GM21786 (cell line): ENCODE results near the gene SIM2.

Experiments used
- ATAC-seq: cut with Tn5 transposase; IDR thresholded peaks from one replicate; pipeline ENCODE4 v1.9.1; 2021; ENCODE audit not compliant: unreplicated experiment

SIM2 gene

DNA sequence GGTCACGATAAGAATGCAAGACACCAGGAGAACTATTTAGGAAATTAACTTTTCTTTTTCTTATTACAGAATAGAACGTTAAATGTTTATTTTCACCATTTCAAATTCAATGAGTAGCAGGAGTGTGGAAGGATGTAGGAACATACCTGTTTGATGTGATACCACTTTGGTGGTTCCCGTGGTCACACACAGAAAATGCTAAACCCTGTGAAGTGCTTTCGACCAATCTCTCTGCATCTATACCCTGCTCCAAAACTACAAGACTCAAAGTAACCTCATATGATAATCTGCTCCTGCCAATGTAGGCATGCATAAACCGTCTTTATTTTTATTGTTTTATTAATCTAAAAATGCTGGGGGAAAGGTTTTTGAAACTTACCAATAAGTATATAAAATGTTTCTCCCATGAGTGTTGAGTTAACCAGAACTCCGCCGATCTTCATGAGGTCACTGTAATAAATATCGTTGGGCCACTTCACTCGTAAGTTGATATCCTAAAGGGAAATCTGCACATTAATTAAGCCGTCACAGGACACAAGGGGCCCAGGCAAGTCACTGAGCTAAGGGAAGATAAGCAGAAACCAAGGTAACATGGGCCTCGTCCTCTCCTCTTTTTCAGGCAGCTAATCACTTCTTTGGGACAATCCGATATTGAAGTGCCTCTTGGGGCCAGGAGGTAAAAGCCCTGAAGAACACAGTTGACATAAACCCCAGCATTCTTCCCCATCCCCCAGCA, 60.6 kb downstream of the SIM2 start:
- no peak for ATAC-seq

DNA sequence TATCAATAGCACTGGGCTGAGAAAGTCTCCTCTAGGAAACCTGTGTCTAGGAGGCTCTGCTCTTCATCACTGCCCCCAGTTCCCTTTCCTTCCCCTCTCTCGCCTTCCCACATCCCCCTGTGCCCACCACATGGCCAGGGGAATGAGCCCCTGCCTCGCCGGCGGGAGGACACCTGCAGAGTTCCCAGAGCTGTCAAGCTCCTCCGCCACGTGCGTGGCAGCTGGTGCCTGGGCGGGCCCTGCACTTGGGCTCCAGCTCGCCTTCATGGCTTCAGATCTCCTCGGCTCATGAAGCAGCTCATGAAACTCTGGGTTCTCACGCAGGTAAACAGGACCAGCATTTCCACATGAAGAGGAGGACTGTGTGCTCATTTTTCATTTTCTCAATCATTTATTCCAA, 62.8 kb downstream of the SIM2 start:
- ATAC-seq, result no peak

DNA sequence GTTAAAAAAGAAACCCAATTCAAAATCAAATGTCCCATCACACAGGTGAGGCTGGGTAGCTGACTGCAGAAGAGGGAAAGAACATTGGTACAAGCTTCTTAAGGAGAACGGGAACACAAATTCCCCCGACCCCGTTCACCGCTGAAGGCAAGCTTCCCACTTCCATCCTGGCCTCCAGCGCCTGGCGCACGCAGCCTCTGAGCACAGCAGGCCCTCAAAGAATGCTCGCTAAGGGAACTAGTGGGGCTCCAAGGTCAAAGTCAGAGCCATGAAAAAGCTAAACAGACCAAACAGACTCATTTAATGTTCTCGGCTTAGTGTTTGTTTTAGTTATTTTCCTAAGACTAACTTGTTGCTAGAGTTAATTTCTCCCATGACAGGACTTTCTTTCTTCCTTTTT, 63.7 kb downstream of the SIM2 start:
- ATAC-seq, result no peak

DNA sequence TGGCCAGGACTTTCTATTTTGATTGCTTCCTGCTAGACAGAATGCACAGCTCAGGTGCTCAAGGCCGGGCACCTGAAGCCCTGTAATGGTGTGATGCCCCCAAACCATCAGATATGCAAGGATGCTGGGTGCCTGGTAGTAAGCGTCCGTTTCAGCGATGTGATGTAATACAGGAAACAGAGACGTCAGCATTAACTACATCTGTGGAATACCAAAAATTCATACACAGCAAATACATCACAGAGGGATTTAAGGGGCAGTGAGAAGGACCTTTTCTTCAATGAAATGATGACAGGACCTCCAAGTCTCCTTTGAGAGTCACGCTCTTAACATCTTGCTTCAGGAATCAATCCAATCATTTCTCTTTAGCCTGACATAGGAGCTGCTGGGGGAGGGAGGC, 64.4 kb downstream of the SIM2 start:
- ATAC-seq, result no peak

DNA sequence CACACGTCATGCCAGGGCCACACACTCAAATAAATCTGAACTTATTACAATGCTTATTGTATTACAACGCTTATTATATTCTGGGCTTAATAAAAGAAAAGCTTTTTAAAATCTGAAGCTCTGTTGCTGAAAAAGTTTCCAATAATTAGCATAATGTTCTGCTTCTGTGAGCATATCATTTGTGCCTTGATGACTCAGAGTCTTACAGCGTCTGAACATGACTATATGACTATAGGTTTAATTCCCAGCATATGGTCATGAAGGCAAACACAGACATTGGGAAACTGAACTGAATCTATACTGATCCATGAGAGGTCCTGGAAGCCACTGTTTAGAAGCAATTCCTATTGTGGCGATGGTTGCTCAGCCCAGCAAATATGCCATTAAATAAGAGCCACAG, 66.3 kb downstream of the SIM2 start:
- ATAC-seq, result no peak

DNA sequence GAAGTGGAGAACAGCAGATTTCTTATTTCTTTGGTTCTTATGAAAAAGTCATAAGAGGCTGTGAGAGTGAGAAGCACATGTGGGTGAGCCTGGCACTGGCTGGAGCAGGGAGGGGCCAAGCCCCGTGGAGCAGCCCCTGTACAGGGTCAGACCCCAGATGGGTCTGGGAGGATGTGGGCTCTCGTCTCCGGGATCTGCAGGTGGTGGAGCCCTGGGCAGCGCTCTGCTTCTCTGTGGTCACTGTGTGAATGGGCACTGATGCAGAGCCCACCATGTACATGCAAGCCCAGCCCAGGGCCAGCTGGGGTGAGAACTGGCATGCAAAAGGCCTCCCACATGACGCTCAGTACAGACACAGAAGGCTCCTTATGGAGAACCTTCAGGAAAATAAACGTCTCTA, 67.6 kb downstream of the SIM2 start:
- ATAC-seq, result no peak

DNA sequence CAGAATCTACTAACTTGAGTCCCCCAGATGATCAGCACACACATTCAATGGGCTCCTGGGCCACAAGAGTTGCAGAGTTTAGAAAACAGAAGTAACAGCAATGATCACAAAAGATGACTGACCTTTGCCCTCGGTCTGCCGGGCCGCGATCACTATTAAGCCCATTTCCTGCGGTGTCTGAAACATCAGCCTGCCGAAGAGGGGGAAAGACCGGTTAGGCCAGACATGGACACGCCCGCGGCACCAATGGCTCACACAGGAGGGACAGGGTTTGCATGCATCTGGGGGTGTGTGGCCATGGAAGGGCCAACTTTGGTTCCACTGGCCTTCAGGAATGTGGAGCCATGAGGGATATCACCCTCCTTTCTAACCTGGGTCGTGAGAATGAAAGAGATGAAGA, 68.2 kb downstream of the SIM2 start:
- no peak for ATAC-seq

DNA sequence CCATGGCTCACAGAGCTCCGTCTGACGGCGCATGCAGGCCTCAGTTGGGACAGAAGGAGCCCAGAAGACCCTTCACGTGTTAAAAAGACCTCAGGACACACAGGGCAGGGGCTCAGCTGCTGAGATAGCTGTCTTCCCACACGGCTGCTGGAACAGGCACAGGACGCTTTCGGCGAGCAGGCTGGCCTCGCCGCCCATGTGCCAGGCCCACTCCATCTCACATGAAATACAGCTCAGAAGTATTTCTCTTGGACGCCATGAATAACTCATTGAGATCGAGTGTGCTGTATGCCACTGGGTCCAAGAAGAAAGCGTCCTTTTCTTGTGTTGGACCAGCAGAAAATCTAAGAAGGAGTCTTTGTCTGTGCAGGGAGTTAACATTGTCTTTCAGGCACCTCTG, 69.6 kb downstream of the SIM2 start:
- ATAC-seq, result no peak

DNA sequence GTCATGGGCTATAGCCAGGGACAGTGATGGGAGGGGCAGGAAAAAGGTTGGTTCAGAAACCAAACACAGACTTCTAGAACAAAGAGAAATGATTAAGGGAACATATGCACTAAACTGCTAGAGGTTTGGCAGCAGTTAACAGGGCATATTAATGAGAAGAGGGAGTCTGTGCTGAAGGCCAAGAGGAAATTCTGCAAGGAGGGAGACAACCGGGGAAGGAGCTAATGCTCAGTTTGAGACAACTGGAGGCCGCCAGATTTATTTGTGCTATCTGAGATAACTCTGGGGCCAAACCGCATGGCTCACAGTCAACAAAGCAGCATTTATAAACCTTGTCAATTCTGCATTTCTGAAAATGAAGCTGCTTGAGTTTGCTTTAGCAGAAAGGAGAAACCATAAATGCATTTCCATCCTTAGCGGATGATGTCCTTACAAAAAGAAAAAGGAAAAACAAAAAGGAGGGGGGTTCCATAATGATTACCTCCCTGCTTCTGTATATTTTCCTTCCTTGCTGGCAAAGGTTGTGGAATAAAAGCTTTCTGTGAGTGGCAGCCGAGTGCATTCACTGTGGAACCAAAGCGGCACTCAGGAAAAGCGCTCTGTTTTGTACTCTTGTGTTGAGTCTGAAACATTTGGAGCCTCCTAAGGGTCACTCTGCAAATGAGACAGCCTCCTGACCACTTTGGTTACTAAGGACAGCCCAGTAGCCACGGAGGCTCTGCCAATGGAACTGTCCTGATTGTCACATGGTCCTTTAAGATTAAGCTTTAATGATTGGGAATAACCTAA, 70.3 kb downstream of the SIM2 start:
- ATAC-seq, result no peak

DNA sequence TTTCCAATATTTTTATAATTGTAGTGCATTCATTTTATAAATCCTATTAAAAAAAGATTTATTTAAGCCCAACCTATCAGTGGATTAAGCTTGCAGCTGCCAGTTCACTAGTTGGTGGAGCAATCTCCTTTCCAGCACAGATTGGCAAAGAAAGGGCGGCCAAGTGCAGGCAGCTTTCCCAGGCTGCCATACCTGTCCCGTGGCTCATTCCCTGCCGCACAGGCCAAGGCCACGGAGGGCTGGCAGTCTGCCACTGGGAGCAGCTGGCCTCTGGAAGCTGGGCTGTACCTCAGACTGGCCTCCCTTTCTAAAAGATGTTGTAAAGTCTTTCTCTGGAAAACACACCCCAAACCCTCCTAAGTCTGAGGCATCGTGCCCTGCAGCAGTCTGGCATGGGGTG, 74.2 kb downstream of the SIM2 start:
- ATAC-seq, result no peak

DNA sequence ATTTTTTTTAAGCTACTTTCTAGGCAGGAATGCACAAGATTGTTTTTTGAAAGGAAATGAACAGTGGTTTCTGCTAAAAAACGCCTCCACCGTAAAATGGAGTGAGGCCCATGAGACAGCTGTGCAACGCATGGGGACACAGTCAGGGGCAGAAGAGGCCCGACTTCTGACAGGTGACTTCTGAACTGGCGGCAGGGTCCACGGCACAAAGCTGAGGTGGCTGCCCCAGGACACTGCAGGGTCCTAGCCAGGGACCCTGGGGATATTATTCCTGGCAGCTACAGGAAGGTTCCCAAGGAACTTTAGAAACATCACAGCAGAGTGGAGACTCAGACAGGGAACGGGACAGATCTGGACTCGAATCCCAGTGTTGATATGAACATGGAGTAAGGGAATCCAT, 75.1 kb downstream of the SIM2 start:
- no peak for ATAC-seq

DNA sequence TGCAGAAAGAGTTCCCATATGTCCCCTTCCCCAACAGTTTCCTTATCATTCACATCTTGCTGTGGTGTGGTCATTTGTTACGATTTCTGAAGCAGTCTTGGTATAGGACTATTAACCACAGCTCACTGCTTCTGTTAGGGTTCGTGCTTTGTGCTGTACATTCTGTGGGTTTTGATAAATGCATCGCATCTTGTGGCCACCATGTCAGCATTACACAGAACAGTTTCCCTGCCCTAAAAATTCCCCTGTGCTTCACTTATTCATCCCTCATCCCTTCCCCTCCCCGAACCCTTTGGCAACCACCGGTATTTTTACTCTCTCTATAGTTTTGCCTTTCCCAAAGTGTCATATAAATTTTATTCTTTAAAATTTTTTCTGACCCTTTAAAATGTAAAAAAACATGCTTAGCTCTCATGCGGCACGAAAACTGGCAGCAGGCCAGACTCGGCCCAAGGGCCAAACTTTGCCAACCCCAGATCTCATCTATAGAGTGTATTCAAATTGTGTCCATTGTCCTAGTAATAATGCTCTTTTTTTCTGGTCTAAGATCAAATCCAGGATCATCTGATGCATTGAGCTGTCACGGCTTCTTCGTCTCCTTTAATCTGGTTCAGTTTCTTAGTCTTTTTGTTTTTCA, 78.2 kb downstream of the SIM2 start:
- ATAC-seq, result no peak

DNA sequence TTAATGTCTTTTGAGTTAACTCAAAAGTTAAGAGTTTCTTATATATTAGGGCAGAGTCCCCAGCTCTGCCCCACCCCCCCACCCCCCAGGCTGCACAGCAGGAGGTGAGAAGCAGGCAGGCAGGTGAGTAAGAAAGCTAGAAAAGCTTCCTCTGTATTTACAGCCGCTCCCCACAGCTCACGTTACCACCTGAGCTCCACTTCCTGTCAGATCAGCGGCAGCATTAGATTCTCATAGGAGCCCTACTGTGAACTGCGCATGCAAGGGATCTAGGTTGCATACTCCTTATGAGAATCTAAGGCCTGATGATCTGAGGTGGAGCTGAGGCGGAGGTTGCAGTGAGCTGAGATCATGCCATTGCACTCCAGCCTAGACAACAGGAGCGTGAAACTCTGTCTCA, 81.9 kb downstream of the SIM2 start:
- no peak for ATAC-seq

DNA sequence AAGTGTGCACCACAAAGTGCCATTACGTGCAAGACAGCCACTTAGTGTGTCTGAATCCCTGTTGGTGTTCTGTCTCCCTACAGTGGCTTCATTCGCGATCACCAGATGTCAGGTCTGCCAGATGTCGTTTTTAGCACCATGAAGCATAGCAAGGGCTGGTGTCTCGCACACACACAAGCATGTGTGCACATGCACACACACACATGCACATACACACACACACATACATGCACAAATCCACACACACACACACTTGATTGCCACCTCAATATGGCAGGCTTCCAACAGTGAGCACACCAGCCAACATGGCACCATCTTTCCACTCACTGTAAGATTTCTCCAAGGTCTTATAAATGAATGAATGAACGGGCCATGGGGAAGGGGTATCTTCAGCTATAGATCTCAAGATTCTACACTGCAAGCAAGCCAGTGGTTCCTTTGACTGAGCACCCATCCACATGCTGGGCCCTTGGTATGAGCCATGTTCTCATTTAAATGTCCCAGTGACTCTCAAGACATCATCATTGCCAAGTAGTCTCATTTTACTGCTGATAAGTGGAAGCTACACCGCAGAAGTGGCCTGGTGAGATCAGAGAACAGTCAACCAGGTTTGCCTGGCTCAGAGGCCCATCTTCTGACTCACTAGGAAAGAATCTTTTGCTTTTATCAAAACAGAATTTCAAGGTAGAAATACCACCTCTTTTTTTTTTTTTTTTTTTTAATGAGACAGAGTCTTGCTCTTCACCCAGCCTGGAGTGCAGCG, 84.9 kb downstream of the SIM2 start:
- ATAC-seq, result no peak

DNA sequence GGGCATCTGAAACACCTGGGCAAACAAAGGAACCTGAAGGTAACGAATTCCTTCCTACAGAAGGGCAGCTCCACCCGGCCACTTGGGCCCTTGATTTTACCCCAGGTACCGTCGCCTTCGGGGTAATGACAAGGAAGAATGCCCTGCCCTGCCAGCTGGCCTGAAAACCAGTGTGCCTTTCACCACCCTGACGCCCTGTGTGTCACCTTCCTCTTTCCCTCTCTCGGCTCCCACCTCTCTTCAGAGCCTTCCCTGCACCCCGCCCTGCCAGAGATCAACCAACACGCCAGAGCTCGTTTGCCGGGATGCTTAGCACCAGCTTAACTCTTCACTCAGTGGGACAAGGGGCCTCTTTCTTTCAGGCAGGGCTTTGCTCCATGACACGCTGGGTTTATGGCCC, 86.0 kb downstream of the SIM2 start:
- ATAC-seq, result no peak

DNA sequence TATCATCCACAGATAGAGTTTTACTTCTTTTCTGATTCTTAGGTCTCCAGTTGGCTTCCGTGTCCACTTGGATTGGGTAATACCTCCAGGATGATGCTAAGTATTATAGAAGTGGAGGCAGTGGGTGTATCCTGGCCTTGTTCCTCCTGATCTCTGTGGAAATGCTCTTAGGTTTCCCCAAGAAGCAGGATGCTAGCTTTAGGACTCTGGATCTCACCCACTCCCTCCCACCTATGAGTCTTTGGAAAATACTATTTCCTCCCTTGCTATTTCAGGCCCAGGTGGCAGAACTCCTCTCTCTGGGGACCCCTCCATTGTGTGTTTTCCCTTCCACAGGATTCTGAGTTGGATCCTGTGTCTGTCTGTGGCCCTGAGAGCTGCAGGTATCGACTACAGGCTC, 86.7 kb downstream of the SIM2 start:
- ATAC-seq, result no peak

DNA sequence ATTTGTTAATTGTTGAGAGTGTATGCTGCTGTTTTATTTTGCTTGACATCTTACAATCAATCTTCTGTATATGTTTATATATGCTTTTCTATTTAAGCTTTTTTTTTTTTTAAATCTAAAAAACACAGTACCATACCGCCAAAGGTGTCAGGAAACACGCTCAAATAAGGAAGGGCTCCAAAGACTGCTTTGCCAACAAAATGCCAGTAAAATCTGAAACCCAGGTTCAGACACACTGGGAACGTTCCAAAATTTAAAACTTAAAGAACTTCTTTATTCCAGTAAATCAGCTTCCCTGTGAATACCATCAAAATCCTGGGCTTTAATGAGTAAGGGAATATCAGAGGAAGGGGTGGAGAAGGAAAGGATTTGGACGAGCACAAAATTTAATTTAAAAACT, 87.3 kb downstream of the SIM2 start:
- no peak for ATAC-seq

DNA sequence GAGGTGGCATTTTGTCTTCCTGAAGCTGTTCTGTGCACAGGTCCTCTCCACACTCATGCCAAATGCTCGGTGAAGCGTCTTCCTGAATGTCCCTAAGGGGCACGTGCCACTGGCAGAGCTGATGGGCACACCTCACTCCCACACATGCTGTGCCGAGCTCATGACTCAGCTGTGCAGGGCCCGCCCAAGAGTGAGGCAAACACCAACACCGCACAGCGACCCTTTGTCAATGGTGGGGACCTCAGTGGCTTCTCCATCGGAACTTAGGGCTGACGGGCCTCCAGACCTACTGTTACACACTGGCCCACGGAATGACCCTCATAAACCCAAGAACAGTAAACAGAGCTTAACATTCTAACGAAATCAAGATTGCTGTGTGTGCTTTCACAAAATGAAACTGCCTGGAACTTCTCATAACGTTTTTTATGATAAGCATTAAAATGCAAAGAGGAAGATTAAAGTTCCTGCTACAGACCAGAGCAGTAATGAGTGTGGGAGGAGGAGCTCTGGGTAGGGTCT, 89.3 kb downstream of the SIM2 start:
- no peak for ATAC-seq

DNA sequence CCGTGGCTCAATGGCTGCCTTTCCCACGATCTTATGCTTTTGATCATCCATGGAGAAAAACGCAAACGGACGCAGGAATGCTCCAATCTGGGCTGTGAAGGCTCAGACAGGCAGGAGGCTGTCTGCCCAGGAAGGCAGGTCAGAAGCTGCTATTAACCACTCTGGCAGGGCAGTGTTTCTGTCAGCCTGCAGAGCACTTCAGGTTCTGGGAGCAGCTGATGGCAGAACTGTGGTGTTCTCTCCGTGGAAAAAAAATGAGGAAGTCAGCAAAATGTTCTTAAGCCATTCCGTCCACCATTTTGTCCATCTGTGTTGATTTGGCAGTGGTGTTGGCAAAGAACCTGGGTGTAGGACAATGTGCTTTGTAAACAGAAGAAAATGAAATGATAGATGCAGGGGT, 91.7 kb downstream of the SIM2 start:
- ATAC-seq, result no peak

DNA sequence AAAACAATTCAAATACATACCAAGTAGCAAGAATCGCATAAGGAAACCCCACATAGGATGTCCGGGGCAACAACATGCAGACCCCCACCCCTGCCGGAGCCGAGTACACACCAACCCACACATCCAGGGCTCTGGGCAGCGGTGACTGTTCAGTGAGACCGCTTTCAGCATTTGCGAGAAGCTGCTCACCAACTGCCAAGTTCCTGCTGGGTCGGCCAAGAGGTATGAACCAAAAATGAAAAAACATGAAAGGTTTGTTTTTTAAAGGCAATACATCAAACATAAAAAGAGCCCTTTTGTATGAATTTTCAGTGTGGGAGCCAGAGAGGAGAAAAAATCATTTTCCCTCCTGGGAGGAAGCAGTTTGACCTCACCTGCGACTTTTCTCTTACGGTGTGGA, 92.3 kb downstream of the SIM2 start:
- ATAC-seq, result no peak
